ENCODE data around the gene GNA12. TPM values are rescaled to one million over a fixed set of nuclear protein-coding genes. Genes with fewer than 3 reads are reported as not detected.

GNA12 gene
- total and polyA plus RNA-seq, 10 of the 15 experiments (the other 5 are each of a cell fraction or from before 2014, with no cell fraction given), result 1.9 to 51.8 (median 12.6) TPM

GRCh38 chr7:2709553-2710285 lies 134.4 kb downstream of the GNA12 start (continued):
- TF ChIP-seq, protein P1, sequence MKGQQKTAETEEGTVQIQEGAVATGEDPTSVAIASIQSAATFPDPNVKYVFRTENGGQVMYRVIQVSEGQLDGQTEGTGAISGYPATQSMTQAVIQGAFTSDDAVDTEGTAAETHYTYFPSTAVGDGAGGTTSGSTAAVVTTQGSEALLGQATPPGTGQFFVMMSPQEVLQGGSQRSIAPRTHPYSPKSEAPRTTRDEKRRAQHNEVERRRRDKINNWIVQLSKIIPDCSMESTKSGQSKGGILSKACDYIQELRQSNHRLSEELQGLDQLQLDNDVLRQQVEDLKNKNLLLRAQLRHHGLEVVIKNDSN (IDR thresholded peaks at IDR 0.05; ENCODE audit: borderline replicate concordance, extremely low read length, insufficient read depth, low read depth, low read length), result peak; percentile 95
- TF ChIP-seq TCF12 (IDR thresholded peaks at IDR 0.05; ENCODE audit: low read depth, low read length) (peak; percentile 64), CBX3 (IDR thresholded peaks at IDR 0.05; ENCODE audit: borderline replicate concordance, low read depth) (no peak), ATF3 (IDR thresholded peaks at IDR 0.05; ENCODE audit: borderline replicate concordance, extremely low read depth, low read depth, low read length) (peak; percentile 36; the same call in 1 of the 2 replicates), ASH2L (IDR thresholded peaks at IDR 0.05; ENCODE audit: borderline replicate concordance, low read depth) (no peak), TBL1XR1 (IDR thresholded peaks at IDR 0.05; ENCODE audit: low read depth, low read length) (0 out of 2 replicates have a peak, but pooled peaks have one; percentile 34), CHD1 (IDR thresholded peaks at IDR 0.05; ENCODE audit: low read depth, low read length) (0 out of 2 replicates have a peak, but pooled peaks have one; percentile 14), BRCA1 (IDR thresholded peaks at IDR 0.05; ENCODE audit: low read depth, low read length) (no peak), IRF4 (IDR thresholded peaks at IDR 0.05; ENCODE audit: low read depth, low read length) (no peak), TCF3 (IDR thresholded peaks at IDR 0.05; ENCODE audit: borderline replicate concordance, insufficient read depth, low read depth, low read length) (peak; percentile 73), SMARCA5 (IDR thresholded peaks at IDR 0.05) (peak; percentile 94), MEF2A (IDR thresholded peaks at IDR 0.05; ENCODE audit: insufficient read depth, low read depth, low read length) (no peak), SIX5 (IDR thresholded peaks at IDR 0.05; ENCODE audit: low read depth, low read length, severe bottlenecking) (no peak), FOXK2 (IDR thresholded peaks at IDR 0.05) (no peak), NR2F1 (conservative IDR thresholded peaks at IDR 0.05) (0 out of 2 replicates have a peak, but pooled peaks have one; percentile 24), SP1 (IDR thresholded peaks at IDR 0.05; ENCODE audit: low read depth, low read length) (no peak), LARP7 (IDR thresholded peaks at IDR 0.05) (peak; percentile 42; the same call in 1 of the 2 replicates), POU2F2 (IDR thresholded peaks at IDR 0.05; ENCODE audit: borderline replicate concordance, low read depth, low read length) (0 out of 3 replicates have a peak, but pooled peaks have one; percentile 36), ZNF217 (IDR thresholded peaks at IDR 0.05) (peak; percentile 69; the same call in 1 of the 2 replicates)
- TF ChIP-seq, protein P2, sequence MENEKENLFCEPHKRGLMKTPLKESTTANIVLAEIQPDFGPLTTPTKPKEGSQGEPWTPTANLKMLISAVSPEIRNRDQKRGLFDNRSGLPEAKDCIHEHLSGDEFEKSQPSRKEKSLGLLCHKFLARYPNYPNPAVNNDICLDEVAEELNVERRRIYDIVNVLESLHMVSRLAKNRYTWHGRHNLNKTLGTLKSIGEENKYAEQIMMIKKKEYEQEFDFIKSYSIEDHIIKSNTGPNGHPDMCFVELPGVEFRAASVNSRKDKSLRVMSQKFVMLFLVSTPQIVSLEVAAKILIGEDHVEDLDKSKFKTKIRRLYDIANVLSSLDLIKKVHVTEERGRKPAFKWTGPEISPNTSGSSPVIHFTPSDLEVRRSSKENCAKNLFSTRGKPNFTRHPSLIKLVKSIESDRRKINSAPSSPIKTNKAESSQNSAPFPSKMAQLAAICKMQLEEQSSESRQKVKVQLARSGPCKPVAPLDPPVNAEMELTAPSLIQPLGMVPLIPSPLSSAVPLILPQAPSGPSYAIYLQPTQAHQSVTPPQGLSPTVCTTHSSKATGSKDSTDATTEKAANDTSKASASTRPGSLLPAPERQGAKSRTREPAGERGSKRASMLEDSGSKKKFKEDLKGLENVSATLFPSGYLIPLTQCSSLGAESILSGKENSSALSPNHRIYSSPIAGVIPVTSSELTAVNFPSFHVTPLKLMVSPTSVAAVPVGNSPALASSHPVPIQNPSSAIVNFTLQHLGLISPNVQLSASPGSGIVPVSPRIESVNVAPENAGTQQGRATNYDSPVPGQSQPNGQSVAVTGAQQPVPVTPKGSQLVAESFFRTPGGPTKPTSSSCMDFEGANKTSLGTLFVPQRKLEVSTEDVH (IDR thresholded peaks at IDR 0.05; ENCODE audit: low read depth, partially characterized antibody), result no peak
- TF ChIP-seq, protein P3, sequence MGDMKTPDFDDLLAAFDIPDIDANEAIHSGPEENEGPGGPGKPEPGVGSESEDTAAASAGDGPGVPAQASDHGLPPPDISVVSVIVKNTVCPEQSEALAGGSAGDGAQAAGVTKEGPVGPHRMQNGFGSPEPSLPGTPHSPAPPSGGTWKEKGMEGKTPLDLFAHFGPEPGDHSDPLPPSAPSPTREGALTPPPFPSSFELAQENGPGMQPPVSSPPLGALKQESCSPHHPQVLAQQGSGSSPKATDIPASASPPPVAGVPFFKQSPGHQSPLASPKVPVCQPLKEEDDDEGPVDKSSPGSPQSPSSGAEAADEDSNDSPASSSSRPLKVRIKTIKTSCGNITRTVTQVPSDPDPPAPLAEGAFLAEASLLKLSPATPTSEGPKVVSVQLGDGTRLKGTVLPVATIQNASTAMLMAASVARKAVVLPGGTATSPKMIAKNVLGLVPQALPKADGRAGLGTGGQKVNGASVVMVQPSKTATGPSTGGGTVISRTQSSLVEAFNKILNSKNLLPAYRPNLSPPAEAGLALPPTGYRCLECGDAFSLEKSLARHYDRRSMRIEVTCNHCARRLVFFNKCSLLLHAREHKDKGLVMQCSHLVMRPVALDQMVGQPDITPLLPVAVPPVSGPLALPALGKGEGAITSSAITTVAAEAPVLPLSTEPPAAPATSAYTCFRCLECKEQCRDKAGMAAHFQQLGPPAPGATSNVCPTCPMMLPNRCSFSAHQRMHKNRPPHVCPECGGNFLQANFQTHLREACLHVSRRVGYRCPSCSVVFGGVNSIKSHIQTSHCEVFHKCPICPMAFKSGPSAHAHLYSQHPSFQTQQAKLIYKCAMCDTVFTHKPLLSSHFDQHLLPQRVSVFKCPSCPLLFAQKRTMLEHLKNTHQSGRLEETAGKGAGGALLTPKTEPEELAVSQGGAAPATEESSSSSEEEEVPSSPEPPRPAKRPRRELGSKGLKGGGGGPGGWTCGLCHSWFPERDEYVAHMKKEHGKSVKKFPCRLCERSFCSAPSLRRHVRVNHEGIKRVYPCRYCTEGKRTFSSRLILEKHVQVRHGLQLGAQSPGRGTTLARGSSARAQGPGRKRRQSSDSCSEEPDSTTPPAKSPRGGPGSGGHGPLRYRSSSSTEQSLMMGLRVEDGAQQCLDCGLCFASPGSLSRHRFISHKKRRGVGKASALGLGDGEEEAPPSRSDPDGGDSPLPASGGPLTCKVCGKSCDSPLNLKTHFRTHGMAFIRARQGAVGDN (IDR thresholded peaks at IDR 0.05), result peak; percentile 82
